Measurements from ENCODE around the gene GRM1. TPM values are rescaled to one million over a fixed set of nuclear protein-coding genes. Genes with fewer than 3 reads are reported as not detected.

Gene GRM1
- total RNA-seq, 1 donor from 2014 or later, result not detected

- no peak for DNase-seq
Measured at GRCh38 chr6:146100776-146101175, 71.9 kb downstream of the GRM1 start.

DNA sequence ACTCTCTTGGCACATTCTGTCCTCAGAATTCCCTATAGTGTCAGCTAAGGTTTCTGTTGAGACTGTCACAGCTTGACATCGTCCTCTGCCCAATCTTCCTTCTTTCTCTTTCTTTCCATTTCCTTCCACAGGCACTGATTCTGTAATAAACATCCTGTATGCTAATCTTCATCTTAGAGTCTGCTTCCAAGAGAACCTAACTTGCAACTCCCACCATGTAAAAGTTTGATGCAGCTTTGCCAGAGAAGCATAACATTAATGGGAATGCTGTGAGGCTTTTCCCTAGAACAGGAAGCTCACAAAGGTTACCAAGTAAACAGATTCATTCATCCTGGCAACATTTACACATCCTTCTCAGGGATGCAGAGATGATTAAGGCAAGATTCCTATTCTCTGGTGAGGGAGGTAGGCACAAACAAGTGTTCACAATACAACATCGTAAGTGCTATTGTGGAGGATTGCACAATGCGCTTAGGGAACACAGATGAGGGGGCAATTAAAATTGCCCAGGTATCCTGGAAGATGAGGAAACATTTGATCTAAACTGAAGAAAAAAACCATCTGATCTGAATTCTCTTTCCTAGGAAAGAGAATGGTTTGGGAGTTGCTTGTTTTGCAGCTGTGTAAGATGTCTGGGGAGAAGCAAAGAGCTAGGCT is 74.7 kb downstream of the GRM1 start:
- DNase-seq, result no peak

DNA sequence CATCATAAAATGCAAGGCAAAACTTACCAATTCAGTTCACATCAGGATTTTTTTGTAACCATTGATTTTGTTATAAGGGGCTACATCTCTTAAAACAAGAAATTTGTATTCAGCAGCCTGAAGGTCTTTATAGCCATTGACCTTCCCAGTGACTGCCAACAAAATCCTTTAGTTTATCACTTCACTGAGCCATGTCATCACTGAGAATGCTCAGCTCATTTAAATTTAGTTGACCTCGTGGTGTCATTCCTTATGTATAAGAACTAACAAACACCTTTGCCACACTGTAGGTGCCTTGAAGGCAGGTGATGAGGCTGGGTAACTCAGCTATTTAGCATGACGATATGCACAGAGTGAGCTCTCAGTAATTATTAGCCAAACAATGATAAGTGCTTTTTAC is 77.7 kb downstream of the GRM1 start:
- no peak for DNase-seq

- no peak for DNase-seq
Measured at GRCh38 chr6:146110990-146111389, 82.1 kb downstream of the GRM1 start.

DNA sequence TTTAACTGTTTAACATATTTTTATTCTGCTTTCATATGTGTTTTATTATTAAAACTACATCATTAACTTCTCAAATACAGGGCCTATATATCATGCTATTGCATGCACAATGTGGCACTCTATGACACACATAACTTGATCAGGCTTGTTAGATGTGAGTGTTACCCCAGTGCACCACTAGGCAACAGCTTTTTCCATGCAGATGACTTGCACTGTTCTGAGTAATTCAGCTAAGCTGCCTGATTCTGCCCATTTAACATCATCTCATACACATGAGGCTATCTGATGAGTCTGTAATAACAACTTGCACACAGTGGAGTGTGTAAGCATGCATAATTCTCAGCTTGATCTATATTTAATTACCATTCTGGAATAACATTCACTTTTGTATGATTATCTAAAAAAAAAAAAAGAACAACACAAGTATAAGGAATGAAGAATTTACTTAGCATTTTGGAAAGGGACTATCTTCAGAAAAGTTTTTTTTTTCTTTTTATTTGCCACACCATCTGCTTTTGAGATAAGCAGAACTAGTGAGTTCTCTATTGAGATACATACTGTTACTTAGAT is 83.1 kb downstream of the GRM1 start:
- no peak for DNase-seq

DNA sequence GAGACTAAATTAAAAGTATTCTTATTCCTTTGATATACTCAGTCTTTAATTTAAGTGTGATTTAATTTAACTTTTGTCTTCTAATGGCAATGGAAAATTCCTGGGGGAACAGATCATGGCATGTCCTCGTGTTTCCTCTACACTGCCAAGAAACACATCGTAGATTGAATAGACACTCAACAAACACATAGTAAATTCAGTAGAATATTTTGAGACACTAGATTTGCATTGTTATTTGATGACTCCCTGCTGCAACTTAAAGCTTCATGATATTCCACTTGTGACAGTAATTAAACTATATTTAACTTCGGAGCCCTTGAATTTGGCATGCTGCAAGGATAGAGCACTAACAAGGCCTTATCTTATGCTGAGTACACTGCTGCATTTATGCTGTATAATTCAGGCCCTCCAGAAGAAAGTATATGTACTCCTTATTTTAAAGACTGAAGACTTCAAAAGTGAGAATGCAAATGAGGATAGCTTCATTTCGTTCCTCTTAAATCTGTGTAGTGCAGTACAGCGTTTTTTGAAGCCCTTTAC is 84.3 kb downstream of the GRM1 start:
- no peak for DNase-seq

DNA sequence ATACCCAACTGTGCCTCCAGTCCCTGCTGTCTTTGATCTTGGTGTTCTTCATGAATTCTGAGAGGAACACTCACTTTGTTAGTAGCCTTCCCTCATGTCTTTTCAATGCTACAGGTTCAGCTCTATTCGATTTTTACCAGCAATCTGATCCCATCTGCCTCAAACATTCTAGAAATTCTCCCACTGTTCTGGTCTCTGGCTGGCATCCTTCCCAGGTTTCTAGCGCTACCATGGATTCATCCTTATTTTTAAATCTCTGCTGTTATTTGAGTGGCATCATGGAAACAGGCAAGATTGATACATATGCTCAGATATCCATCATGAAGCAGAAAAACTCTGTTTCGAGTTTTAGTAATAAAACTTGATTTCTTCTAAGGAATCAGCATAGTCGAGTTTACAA is 94.8 kb downstream of the GRM1 start:
- no peak for DNase-seq

- DNase-seq, result no peak
Measured at GRCh38 chr6:146127447-146128215, 98.8 kb downstream of the GRM1 start.

DNA sequence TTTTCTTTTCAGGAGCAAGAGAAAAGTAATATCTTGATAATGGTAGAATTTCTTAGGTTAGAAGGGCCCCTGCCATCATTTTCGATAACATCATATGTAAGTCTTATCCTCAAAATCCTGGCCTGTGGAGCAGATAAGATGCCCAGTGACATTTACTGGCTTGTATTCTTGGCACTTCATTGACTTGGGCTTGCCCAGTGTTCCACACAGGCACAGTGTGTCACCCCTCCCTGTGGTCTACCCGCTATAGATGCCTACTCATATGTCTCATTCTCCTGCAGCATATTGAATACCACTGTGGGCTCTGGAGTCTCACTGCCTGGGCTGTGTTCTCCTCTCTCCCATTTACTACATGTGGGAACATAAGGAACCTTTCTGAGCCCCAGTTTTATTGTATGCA is 105.0 kb downstream of the GRM1 start:
- DNase-seq, result no peak

DNA sequence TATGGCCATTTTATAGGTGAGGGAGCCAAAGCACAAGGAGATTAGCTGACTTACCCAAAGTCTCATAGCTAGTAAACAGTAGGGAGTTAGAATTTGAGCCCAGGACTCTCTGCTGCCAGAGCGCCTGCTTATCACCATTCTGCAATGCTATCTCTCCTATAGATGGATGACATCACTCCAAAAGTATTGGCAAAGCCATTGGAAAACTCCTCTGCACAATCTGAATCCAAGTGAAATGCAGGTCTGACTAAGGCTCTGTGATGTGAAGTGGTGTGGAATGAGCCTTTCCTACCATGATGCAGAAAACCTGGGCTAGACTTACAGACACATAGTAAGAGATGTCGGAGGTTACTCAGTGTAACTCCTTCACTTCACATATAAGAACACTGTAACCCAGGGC is 106.3 kb downstream of the GRM1 start:
- DNase-seq, result no peak

- no peak for DNase-seq
Measured at GRCh38 chr6:146146836-146147235, 118.0 kb downstream of the GRM1 start.

DNA sequence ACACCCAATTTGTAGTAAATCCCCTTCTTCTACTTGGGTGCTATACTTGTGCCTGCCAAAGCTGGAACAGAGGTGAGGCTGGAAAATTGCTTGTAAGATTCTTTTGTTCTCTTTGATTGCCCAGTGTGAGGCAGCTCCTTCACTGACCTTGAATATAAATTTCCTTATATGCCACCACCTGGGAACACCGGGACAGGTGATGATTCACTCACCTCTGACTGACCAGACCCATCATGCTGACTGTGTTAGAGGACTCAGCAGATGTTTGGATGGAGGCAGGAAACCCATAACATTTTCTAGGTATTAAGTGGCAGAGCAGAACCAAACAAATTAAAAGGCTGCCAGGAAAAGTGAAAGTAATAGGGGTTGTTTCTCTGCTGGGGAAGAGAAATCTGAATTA is 120.9 kb downstream of the GRM1 start:
- DNase-seq, result no peak

DNA sequence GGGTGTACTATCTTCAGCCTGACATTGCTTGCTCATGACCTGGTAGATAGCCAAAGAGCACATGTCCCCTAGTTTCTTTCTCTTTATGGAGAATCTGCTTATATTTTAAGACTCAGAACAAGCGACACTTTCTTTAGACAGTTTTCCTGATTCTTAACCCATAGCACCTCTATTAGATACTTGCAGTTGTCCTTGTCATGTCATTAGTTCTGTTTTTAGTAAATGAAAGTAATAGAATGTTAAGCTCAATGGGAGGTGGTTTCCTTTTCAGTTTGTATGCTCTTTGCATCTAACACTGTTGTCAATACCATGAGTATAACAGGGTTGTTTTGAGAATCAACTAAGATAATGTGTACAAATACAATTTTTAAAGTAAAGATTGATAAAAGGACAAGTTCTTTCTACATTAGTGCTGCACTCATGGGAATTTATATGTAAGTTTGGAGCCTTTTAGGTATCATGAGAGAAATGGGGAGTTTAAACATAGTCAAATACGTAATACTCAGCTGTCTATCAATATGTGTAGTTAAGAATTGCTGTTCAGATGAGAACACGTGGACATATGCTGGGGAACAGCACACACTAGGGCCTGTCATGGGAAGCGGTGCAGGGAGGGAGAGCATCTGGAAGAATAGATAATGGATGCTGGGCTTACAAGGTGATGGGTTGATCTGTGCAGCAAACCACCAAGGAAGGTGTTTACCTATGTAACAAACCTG is 124.3 kb downstream of the GRM1 start:
- DNase-seq, result no peak

GRCh38 chr6:146154197-146154596 is 125.3 kb downstream of the GRM1 start:
- DNase-seq, result no peak

DNA sequence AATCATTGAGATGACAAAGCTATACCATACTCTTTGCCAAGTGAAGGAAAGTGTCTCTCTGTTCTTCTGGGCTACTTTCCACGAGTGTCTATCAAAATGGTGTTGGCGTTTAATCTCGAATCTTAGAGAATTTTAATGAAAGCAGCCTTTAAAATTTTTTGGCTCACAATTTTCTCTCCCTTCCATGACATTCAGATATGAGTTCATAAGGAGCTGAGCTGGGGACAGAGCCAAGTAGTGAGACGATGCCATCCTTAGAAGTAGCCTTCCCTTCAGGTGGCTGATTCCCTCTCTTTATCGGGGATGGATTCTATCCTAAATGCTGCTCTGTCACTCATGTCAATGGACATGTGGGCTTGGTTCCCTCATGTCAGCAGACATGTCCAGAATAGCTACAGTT is 132.8 kb downstream of the GRM1 start:
- no peak for DNase-seq

- DNase-seq, result no peak
Measured at GRCh38 chr6:146169872-146170271, 141.0 kb downstream of the GRM1 start.

DNA sequence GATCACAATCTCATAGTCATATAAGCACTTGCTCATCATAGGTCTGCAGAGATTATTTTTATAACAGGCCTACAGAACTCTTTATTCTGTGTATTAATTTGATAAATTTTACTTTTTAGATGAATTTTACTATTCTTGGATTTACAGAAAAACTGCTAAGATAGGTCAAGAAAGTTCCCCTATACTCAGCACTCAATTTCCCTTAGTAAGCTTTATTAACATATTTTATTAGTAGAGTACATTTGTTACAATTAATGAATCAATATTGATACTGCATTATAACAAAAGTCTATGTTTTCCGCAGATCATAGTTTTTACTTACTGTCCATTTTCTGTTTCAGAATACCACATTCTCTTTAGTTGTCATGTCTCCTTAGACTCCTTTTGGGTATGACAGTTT is 148.9 kb downstream of the GRM1 start:
- no peak for DNase-seq

GRCh38 chr6:146183831-146184230 is 155.0 kb downstream of the GRM1 start:
- DNase-seq, result no peak

GRCh38 chr6:146184701-146185100 is 155.8 kb downstream of the GRM1 start:
- no peak for DNase-seq

DNA sequence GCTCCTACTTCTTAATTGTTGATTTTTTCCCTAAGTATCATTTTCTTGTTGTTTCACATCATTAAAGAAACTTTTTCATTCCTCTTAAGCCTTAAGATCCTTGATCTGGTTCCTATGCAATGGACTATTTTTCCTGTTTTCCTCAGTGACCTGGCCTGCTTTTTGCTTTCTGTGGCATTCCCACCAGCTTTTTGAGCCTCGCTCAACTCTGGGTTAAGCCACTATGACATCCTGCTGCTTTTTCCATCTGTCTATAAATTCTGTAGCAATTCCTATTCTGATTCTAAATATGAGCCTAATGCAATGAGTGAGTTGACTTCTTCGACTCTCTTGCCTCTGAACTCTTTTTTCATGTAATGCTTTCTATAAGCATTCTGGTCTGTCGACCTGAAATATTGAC is 160.3 kb downstream of the GRM1 start:
- no peak for DNase-seq

DNA sequence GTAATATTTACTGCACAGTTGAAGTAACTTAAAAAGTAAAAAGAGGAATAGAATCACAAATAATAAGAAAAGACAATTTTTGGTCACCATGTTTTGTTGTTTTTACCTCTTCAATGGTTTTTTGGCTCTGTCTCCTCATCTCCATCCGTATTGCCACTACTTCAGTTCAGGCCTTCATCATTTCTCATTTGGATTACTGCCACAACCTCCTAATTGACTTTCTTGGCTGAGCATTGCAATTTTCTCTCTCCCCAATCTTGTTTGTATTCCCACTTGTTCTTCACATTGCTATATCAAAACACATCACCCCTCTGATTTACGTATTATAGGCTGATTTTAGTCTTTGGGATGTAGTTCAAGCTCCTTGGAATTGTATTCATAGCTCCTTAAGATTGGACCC is 161.7 kb downstream of the GRM1 start:
- no peak for DNase-seq

- no peak for DNase-seq
Measured at GRCh38 chr6:146191166-146191565, 162.3 kb downstream of the GRM1 start.

- no peak for DNase-seq
Measured at GRCh38 chr6:146191612-146192011, 162.8 kb downstream of the GRM1 start.
